ENCODE results near the gene CASZ1.

Gene CASZ1

GRCh38 chr1:10740123-10740522 lies 56.3 kb downstream of the CASZ1 start:
- no peaks in the 10 kb centered on the region for H3K27me3 ChIP-seq (ENCODE audit: control insufficient read depth in 1 of 2, insufficient read depth in 2 of 2, low read length in 2 of 2)
- peak overlapping the region; percentile 19 to 29 for H3K9ac ChIP-seq (ENCODE audit: low read depth in 1 of 2, low read length in 2 of 2)
- H3K36me3 ChIP-seq (ENCODE audit: control insufficient read depth in 1 of 2, insufficient read depth in 2 of 2, low read length in 2 of 2) = no peaks in the 10 kb centered on the region
- no peak overlapping the region for H3K4me3 ChIP-seq (ENCODE audit: low read depth in 1 of 2, low read length in 2 of 2)
- no peaks in the 10 kb centered on the region for H3K9me3 ChIP-seq (ENCODE audit: control insufficient read depth in 1 of 2, low read length in 2 of 2)
- H3K27ac ChIP-seq (ENCODE audit: low read depth, low read length) = no peak overlapping the region
- H3K4me1 ChIP-seq (ENCODE audit: control insufficient read depth in 1 of 2, insufficient read depth in 2 of 2, low read length in 2 of 2) = peaks cover 75 to 77% of the 10 kb centered on the region in 2 donors

GRCh38 chr1:10739589-10739988 lies 56.9 kb downstream of the CASZ1 start:
- no peaks in the 10 kb centered on the region for H3K36me3 ChIP-seq (ENCODE audit: control insufficient read depth in 1 of 2, insufficient read depth in 2 of 2, low read length in 2 of 2)
- H3K27ac ChIP-seq (ENCODE audit: low read depth, low read length) = no peak overlapping the region
- no peaks in the 10 kb centered on the region for H3K9me3 ChIP-seq (ENCODE audit: control insufficient read depth in 1 of 2, low read length in 2 of 2)
- peak overlapping the region; percentile 19 to 29 for H3K9ac ChIP-seq (ENCODE audit: low read depth in 1 of 2, low read length in 2 of 2)
- peak overlapping the region in 1 of 2 donors; percentile 11 for H3K4me3 ChIP-seq (ENCODE audit: low read depth in 1 of 2, low read length in 2 of 2)
- H3K27me3 ChIP-seq (ENCODE audit: control insufficient read depth in 1 of 2, insufficient read depth in 2 of 2, low read length in 2 of 2) = no peaks in the 10 kb centered on the region
- H3K4me1 ChIP-seq (ENCODE audit: control insufficient read depth in 1 of 2, insufficient read depth in 2 of 2, low read length in 2 of 2) = peaks cover 74 to 76% of the 10 kb centered on the region in 2 donors

- no peaks in the 10 kb centered on the region for H3K9me3 ChIP-seq (ENCODE audit: control insufficient read depth in 1 of 2, low read length in 2 of 2)
- no peaks in the 10 kb centered on the region for H3K36me3 ChIP-seq (ENCODE audit: control insufficient read depth in 1 of 2, insufficient read depth in 2 of 2, low read length in 2 of 2)
- H3K27me3 ChIP-seq (ENCODE audit: control insufficient read depth in 1 of 2, insufficient read depth in 2 of 2, low read length in 2 of 2) = no peaks in the 10 kb centered on the region
- peaks cover 76 to 83% of the 10 kb centered on the region in 2 donors for H3K4me1 ChIP-seq (ENCODE audit: control insufficient read depth in 1 of 2, insufficient read depth in 2 of 2, low read length in 2 of 2)
- peak overlapping the region in 1 of 2 donors; percentile 8 for H3K4me3 ChIP-seq (ENCODE audit: low read depth in 1 of 2, low read length in 2 of 2)
- peak overlapping the region; percentile 58 to 63 for H3K9ac ChIP-seq (ENCODE audit: low read depth in 1 of 2, low read length in 2 of 2)
- peak overlapping the region; percentile 83 for H3K27ac ChIP-seq (ENCODE audit: low read depth, low read length)
These were observed 58.1 kb downstream of the CASZ1 start for GRCh38 chr1:10738061-10739058.

GRCh38 chr1:10737651-10738050 lies 58.8 kb downstream of the CASZ1 start:
- Histone ChIP-seq H3K9ac (ENCODE audit: low read depth in 1 of 2, low read length in 2 of 2) (peak overlapping the region; percentile 48 to 63), H3K9me3 (ENCODE audit: control insufficient read depth in 1 of 2, low read length in 2 of 2) (no peaks in the 10 kb centered on the region), H3K36me3 (ENCODE audit: control insufficient read depth in 1 of 2, insufficient read depth in 2 of 2, low read length in 2 of 2) (no peaks in the 10 kb centered on the region), H3K4me3 (ENCODE audit: low read depth in 1 of 2, low read length in 2 of 2) (peak overlapping the region in 1 of 2 donors; percentile 15), H3K27me3 (ENCODE audit: control insufficient read depth in 1 of 2, insufficient read depth in 2 of 2, low read length in 2 of 2) (no peaks in the 10 kb centered on the region), H3K4me1 (ENCODE audit: control insufficient read depth in 1 of 2, insufficient read depth in 2 of 2, low read length in 2 of 2) (peaks cover 76 to 77% of the 10 kb centered on the region in 2 donors), H3K27ac (ENCODE audit: low read depth, low read length) (peak overlapping the region; percentile 83)

- Histone ChIP-seq H3K9me3 (ENCODE audit: control insufficient read depth in 1 of 2, low read length in 2 of 2) (no peaks in the 10 kb centered on the region), H3K27ac (ENCODE audit: low read depth, low read length) (peak overlapping the region; percentile 83), H3K27me3 (ENCODE audit: control insufficient read depth in 1 of 2, insufficient read depth in 2 of 2, low read length in 2 of 2) (no peaks in the 10 kb centered on the region), H3K36me3 (ENCODE audit: control insufficient read depth in 1 of 2, insufficient read depth in 2 of 2, low read length in 2 of 2) (no peaks in the 10 kb centered on the region), H3K9ac (ENCODE audit: low read depth in 1 of 2, low read length in 2 of 2) (peak overlapping the region; percentile 48 to 63), H3K4me3 (ENCODE audit: low read depth in 1 of 2, low read length in 2 of 2) (peak overlapping the region in 1 of 2 donors; percentile 15), H3K4me1 (ENCODE audit: control insufficient read depth in 1 of 2, insufficient read depth in 2 of 2, low read length in 2 of 2) (peaks cover 71 to 72% of the 10 kb centered on the region in 2 donors)
These were observed 59.5 kb downstream of the CASZ1 start for GRCh38 chr1:10736634-10737586.

GRCh38 chr1:10735563-10736305 lies 60.7 kb downstream of the CASZ1 start:
- Histone ChIP-seq H3K9me3 (ENCODE audit: control insufficient read depth in 1 of 2, low read length in 2 of 2) (no peaks in the 10 kb centered on the region), H3K4me1 (ENCODE audit: control insufficient read depth in 1 of 2, insufficient read depth in 2 of 2, low read length in 2 of 2) (peaks cover 65% of the 10 kb centered on the region in 2 donors), H3K27ac (ENCODE audit: low read depth, low read length) (no peak overlapping the region), H3K36me3 (ENCODE audit: control insufficient read depth in 1 of 2, insufficient read depth in 2 of 2, low read length in 2 of 2) (no peaks in the 10 kb centered on the region), H3K27me3 (ENCODE audit: control insufficient read depth in 1 of 2, insufficient read depth in 2 of 2, low read length in 2 of 2) (no peaks in the 10 kb centered on the region), H3K9ac (ENCODE audit: low read depth in 1 of 2, low read length in 2 of 2) (no peak overlapping the region), H3K4me3 (ENCODE audit: low read depth in 1 of 2, low read length in 2 of 2) (no peak overlapping the region)

GRCh38 chr1:10734962-10735544 lies 61.4 kb downstream of the CASZ1 start:
- no peak overlapping the region for H3K9ac ChIP-seq (ENCODE audit: low read depth in 1 of 2, low read length in 2 of 2)
- H3K9me3 ChIP-seq (ENCODE audit: control insufficient read depth in 1 of 2, low read length in 2 of 2) = no peaks in the 10 kb centered on the region
- H3K27me3 ChIP-seq (ENCODE audit: control insufficient read depth in 1 of 2, insufficient read depth in 2 of 2, low read length in 2 of 2) = no peaks in the 10 kb centered on the region
- no peaks in the 10 kb centered on the region for H3K36me3 ChIP-seq (ENCODE audit: control insufficient read depth in 1 of 2, insufficient read depth in 2 of 2, low read length in 2 of 2)
- peaks cover 60 to 62% of the 10 kb centered on the region in 2 donors for H3K4me1 ChIP-seq (ENCODE audit: control insufficient read depth in 1 of 2, insufficient read depth in 2 of 2, low read length in 2 of 2)
- no peak overlapping the region for H3K4me3 ChIP-seq (ENCODE audit: low read depth in 1 of 2, low read length in 2 of 2)
- H3K27ac ChIP-seq (ENCODE audit: low read depth, low read length) = no peak overlapping the region

- Histone ChIP-seq H3K27ac (ENCODE audit: low read depth, low read length) (no peak overlapping the region), H3K4me1 (ENCODE audit: control insufficient read depth in 1 of 2, insufficient read depth in 2 of 2, low read length in 2 of 2) (peaks cover 53 to 56% of the 10 kb centered on the region in 2 donors), H3K9me3 (ENCODE audit: control insufficient read depth in 1 of 2, low read length in 2 of 2) (no peaks in the 10 kb centered on the region), H3K36me3 (ENCODE audit: control insufficient read depth in 1 of 2, insufficient read depth in 2 of 2, low read length in 2 of 2) (no peaks in the 10 kb centered on the region), H3K4me3 (ENCODE audit: low read depth in 1 of 2, low read length in 2 of 2) (no peak overlapping the region), H3K9ac (ENCODE audit: low read depth in 1 of 2, low read length in 2 of 2) (no peak overlapping the region), H3K27me3 (ENCODE audit: control insufficient read depth in 1 of 2, insufficient read depth in 2 of 2, low read length in 2 of 2) (no peaks in the 10 kb centered on the region)
These were observed 62.1 kb downstream of the CASZ1 start for GRCh38 chr1:10734375-10734774.

Measured in duodenal mucosa (tissue), 2 donors.